ENCODE results near the gene CDK18.

Gene CDK18

GRCh38 chr1:205571747-205572146 lies 67.3 kb downstream of the CDK18 start:
- Histone ChIP-seq H3K27ac (ENCODE audit: low read depth, low read length) (no peak overlapping the region), H3K56ac (ENCODE audit: low read length) (no peak overlapping the region), H3K23ac (ENCODE audit: low read length) (no peak overlapping the region), H2BK15ac (replicated peaks; ENCODE audit: low read depth) (no peak overlapping the region), H3K4me2 (ENCODE audit: low read length) (no peak overlapping the region), H3K79me1 (ENCODE audit: low read length) (no peaks in the 10 kb centered on the region), H3K4me1 (ENCODE audit: control insufficient read depth, low read depth, low read length) (no peaks in the 10 kb centered on the region), H3K4me3 (ENCODE audit: low read length) (no peak overlapping the region), H3K4ac (ENCODE audit: low read depth, low read length) (no peak overlapping the region), H2BK120ac (ENCODE audit: low read depth, low read length) (no peak overlapping the region), H2AK5ac (ENCODE audit: low read length) (no peak overlapping the region), H2BK5ac (ENCODE audit: low read length) (no peak overlapping the region), H3K27me3 (ENCODE audit: insufficient read depth, low read length, poor library complexity) (peaks cover 25% of the 10 kb centered on the region), H3K18ac (ENCODE audit: low read length) (no peak overlapping the region), H3K79me2 (ENCODE audit: control insufficient read depth, insufficient read depth, low read length) (no peaks in the 10 kb centered on the region), H3K36me3 (ENCODE audit: control insufficient read depth, insufficient read depth, low read length) (no peaks in the 10 kb centered on the region), H4K5ac (ENCODE audit: low read length) (no peak overlapping the region), H4K8ac (ENCODE audit: low read depth, low read length) (no peak overlapping the region), H3K9ac (ENCODE audit: low read length) (no peak overlapping the region)
- no peak for DNase-seq
- no CpG with 5 or more reads among the region's 4 CpGs for WGBS (ENCODE audit: extremely low coverage, insufficient coverage, low lambda C conversion rate)

GRCh38 chr1:205572421-205572820 lies 68.0 kb downstream of the CDK18 start:
- H3K27me3 ChIP-seq (ENCODE audit: insufficient read depth, low read length, poor library complexity), result peaks cover 25% of the 10 kb centered on the region
- no peaks in the 10 kb centered on the region for H3K79me2 ChIP-seq (ENCODE audit: control insufficient read depth, insufficient read depth, low read length)
- H3K23ac ChIP-seq (ENCODE audit: low read length), result no peak overlapping the region
- no peak overlapping the region for H3K4ac ChIP-seq (ENCODE audit: low read depth, low read length)
- no peak overlapping the region for H3K18ac ChIP-seq (ENCODE audit: low read length)
- no peak overlapping the region for H3K4me3 ChIP-seq (ENCODE audit: low read length)
- H3K4me2 ChIP-seq (ENCODE audit: low read length), result no peak overlapping the region
- no peak overlapping the region for H2BK120ac ChIP-seq (ENCODE audit: low read depth, low read length)
- no CpG with 5 or more reads among the region's 1 CpG for WGBS (ENCODE audit: extremely low coverage, insufficient coverage, low lambda C conversion rate)
- no peak for DNase-seq
- no peak overlapping the region for H4K8ac ChIP-seq (ENCODE audit: low read depth, low read length)
- no peak overlapping the region for H2BK15ac ChIP-seq (replicated peaks; ENCODE audit: low read depth)
- no peaks in the 10 kb centered on the region for H3K36me3 ChIP-seq (ENCODE audit: control insufficient read depth, insufficient read depth, low read length)
- H2AK5ac ChIP-seq (ENCODE audit: low read length), result no peak overlapping the region
- H3K56ac ChIP-seq (ENCODE audit: low read length), result no peak overlapping the region
- no peaks in the 10 kb centered on the region for H3K4me1 ChIP-seq (ENCODE audit: control insufficient read depth, low read depth, low read length)
- no peak overlapping the region for H3K9ac ChIP-seq (ENCODE audit: low read length)
- no peak overlapping the region for H3K27ac ChIP-seq (ENCODE audit: low read depth, low read length)
- no peak overlapping the region for H2BK5ac ChIP-seq (ENCODE audit: low read length)
- no peaks in the 10 kb centered on the region for H3K79me1 ChIP-seq (ENCODE audit: low read length)
- no peak overlapping the region for H4K5ac ChIP-seq (ENCODE audit: low read length)

DNA sequence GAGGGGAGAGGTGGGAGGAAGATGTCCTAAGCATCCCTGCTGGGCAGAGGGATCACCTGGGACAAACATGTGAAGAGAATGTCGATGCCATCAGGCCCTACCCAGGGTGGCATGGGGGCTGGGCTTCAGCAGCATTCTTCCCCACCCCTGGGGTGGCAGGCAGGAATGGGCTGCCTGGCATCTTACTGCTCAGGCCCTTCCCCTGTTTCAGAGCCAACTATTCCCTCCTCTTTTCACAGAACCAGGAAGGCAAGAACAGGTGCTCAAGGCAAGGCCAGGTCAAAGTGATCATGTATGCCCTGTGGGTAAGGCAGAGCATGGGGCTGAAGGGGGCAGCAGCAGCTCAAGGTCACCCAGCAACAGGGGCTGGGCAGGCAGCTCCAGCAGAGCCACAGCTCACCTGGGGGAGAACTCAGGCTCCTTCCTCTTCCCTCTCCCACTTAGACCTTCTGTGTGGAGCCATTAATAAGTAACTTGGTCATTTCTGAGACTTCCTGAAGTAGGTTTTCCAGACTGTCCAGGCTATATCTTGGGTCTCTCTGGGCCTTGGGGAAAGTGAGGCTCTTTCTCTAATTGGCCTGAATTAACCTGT lies 70.9 kb downstream of the CDK18 start:
- H3K27me3 ChIP-seq (ENCODE audit: insufficient read depth, low read length, poor library complexity), result peaks cover 1% of the 10 kb centered on the region
- WGBS (ENCODE audit: extremely low coverage, insufficient coverage, low lambda C conversion rate), result no CpG with 5 or more reads among the region's 1 CpG
- no peaks in the 10 kb centered on the region for H3K36me3 ChIP-seq (ENCODE audit: control insufficient read depth, insufficient read depth, low read length)

GRCh38 chr1:205576011-205576410 lies 71.5 kb downstream of the CDK18 start:
- H3K36me3 ChIP-seq (ENCODE audit: control insufficient read depth, insufficient read depth, low read length), result no peaks in the 10 kb centered on the region
- no peak overlapping the region for H2BK5ac ChIP-seq (ENCODE audit: low read length)
- H3K27ac ChIP-seq (ENCODE audit: low read depth, low read length), result no peak overlapping the region
- H2BK120ac ChIP-seq (ENCODE audit: low read depth, low read length), result no peak overlapping the region
- no peaks in the 10 kb centered on the region for H3K27me3 ChIP-seq (ENCODE audit: insufficient read depth, low read length, poor library complexity)
- no peak overlapping the region for H2BK15ac ChIP-seq (replicated peaks; ENCODE audit: low read depth)
- H4K5ac ChIP-seq (ENCODE audit: low read length), result no peak overlapping the region
- no peaks in the 10 kb centered on the region for H3K79me1 ChIP-seq (ENCODE audit: low read length)
- DNase-seq, result no peak
- H3K4me3 ChIP-seq (ENCODE audit: low read length), result no peak overlapping the region
- no peak overlapping the region for H3K4me2 ChIP-seq (ENCODE audit: low read length)
- H3K18ac ChIP-seq (ENCODE audit: low read length), result no peak overlapping the region
- H4K8ac ChIP-seq (ENCODE audit: low read depth, low read length), result no peak overlapping the region
- H3K79me2 ChIP-seq (ENCODE audit: control insufficient read depth, insufficient read depth, low read length), result no peaks in the 10 kb centered on the region
- no peak overlapping the region for H2AK5ac ChIP-seq (ENCODE audit: low read length)
- no peak overlapping the region for H3K4ac ChIP-seq (ENCODE audit: low read depth, low read length)
- no peak overlapping the region for H3K56ac ChIP-seq (ENCODE audit: low read length)
- no CpG with 5 or more reads among the region's 3 CpGs for WGBS (ENCODE audit: extremely low coverage, insufficient coverage, low lambda C conversion rate)
- no peaks in the 10 kb centered on the region for H3K4me1 ChIP-seq (ENCODE audit: control insufficient read depth, low read depth, low read length)
- no peak overlapping the region for H3K23ac ChIP-seq (ENCODE audit: low read length)
- H3K9ac ChIP-seq (ENCODE audit: low read length), result no peak overlapping the region

More for the DNA sequence above, 70.9 kb downstream of the CDK18 start:
- H3K23ac ChIP-seq (ENCODE audit: low read length), result no peak overlapping the region
- H3K56ac ChIP-seq (ENCODE audit: low read length), result no peak overlapping the region
- no peak for DNase-seq
- no peak overlapping the region for H3K4ac ChIP-seq (ENCODE audit: low read depth, low read length)
- H3K79me2 ChIP-seq (ENCODE audit: control insufficient read depth, insufficient read depth, low read length), result no peaks in the 10 kb centered on the region
- H3K18ac ChIP-seq (ENCODE audit: low read length), result no peak overlapping the region
- no peaks in the 10 kb centered on the region for H3K4me1 ChIP-seq (ENCODE audit: control insufficient read depth, low read depth, low read length)
- no peak overlapping the region for H3K4me2 ChIP-seq (ENCODE audit: low read length)
- no peak overlapping the region for H4K5ac ChIP-seq (ENCODE audit: low read length)
- H3K4me3 ChIP-seq (ENCODE audit: low read length), result no peak overlapping the region
- H3K27ac ChIP-seq (ENCODE audit: low read depth, low read length), result no peak overlapping the region
- H3K79me1 ChIP-seq (ENCODE audit: low read length), result no peaks in the 10 kb centered on the region
- H2BK5ac ChIP-seq (ENCODE audit: low read length), result no peak overlapping the region
- no peak overlapping the region for H2BK15ac ChIP-seq (replicated peaks; ENCODE audit: low read depth)
- H2BK120ac ChIP-seq (ENCODE audit: low read depth, low read length), result no peak overlapping the region
- H4K8ac ChIP-seq (ENCODE audit: low read depth, low read length), result no peak overlapping the region
- no peak overlapping the region for H2AK5ac ChIP-seq (ENCODE audit: low read length)
- no peak overlapping the region for H3K9ac ChIP-seq (ENCODE audit: low read length)

- WGBS (ENCODE audit: extremely low coverage, insufficient coverage, low lambda C conversion rate), result no CpG with 5 or more reads among the region's 22 CpGs
- no peaks in the 10 kb centered on the region for H3K27me3 ChIP-seq (ENCODE audit: insufficient read depth, low read length, poor library complexity)
These were observed 72.6 kb downstream of the CDK18 start for GRCh38 chr1:205576805-205577761.

More at GRCh38 chr1:205576805-205577761, 72.6 kb downstream of the CDK18 start:
- no peak overlapping the region for H3K56ac ChIP-seq (ENCODE audit: low read length)
- DNase-seq, result no peak
- no peak overlapping the region for H3K4ac ChIP-seq (ENCODE audit: low read depth, low read length)
- no peak overlapping the region for H2BK5ac ChIP-seq (ENCODE audit: low read length)
- H3K9ac ChIP-seq (ENCODE audit: low read length), result no peak overlapping the region
- no peaks in the 10 kb centered on the region for H3K4me1 ChIP-seq (ENCODE audit: control insufficient read depth, low read depth, low read length)
- no peak overlapping the region for H2BK120ac ChIP-seq (ENCODE audit: low read depth, low read length)
- H3K18ac ChIP-seq (ENCODE audit: low read length), result no peak overlapping the region
- no peak overlapping the region for H2AK5ac ChIP-seq (ENCODE audit: low read length)
- no peak overlapping the region for H3K4me2 ChIP-seq (ENCODE audit: low read length)
- no peak overlapping the region for H3K23ac ChIP-seq (ENCODE audit: low read length)
- no peak overlapping the region for H3K4me3 ChIP-seq (ENCODE audit: low read length)
- no peak overlapping the region for H3K27ac ChIP-seq (ENCODE audit: low read depth, low read length)
- H2BK15ac ChIP-seq (replicated peaks; ENCODE audit: low read depth), result no peak overlapping the region
- H3K36me3 ChIP-seq (ENCODE audit: control insufficient read depth, insufficient read depth, low read length), result no peaks in the 10 kb centered on the region
- H3K79me2 ChIP-seq (ENCODE audit: control insufficient read depth, insufficient read depth, low read length), result no peaks in the 10 kb centered on the region
- no peaks in the 10 kb centered on the region for H3K79me1 ChIP-seq (ENCODE audit: low read length)
- no peak overlapping the region for H4K5ac ChIP-seq (ENCODE audit: low read length)
- no peak overlapping the region for H4K8ac ChIP-seq (ENCODE audit: low read depth, low read length)
